ENCODE data around the gene TPRG1L.

DNA sequence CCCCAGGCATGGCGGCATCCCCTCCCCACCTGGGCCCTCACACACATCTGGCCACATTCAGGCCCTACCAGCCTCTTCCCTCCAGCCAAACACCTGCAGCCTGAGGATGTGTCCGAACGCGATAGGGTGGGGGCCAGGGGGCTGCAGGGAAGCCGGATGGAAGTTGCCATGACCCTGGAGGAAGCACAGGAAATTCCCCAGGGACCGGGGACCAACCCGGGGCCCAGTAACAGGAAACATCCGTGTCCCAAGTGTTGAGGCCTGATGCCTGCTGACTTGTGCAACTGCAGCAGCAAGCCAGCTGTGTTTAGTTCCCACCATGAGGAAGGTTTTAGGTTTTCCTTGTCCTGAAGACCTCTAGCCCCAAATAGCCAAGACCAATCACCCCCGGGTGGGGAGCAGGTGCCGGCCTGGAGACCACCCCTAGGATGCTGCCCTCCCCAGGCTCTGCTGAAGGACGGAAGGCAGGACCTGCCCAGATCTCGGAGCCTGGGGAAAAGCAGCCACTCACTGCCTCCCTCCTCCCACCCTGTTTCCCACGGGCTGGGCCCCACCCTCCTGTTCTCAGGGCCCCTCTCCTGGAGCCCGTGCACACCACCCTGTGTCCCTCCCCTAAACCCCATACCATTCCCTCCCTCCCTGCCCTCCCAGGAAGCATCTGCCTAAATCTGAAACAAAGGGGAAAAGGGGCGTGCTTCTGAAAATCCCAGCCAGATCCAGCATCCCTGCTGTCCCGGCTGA, 43.3 kb upstream of the TPRG1L start:
- no peak for TF ChIP-seq CTCF (IDR thresholded peaks at IDR 0.05; ENCODE audit: insufficient read depth, low read depth, low read length)
- no peak for TF ChIP-seq EZH2 (IDR thresholded peaks at IDR 0.05; ENCODE audit: insufficient read depth, low read length)
